CD4-positive, alpha-beta T cell treated with Interleukin-10 for 1 hour (primary cell): ENCODE results near the gene UNC50.
"Not testable (repeated sequence)": the region's sequence is repeated elsewhere in the genome, so short reads cannot be mapped to it uniquely, and the experiment has no call there.

Experiments
- DNase-seq: peaks from one replicate; pipeline ENCODE4 v3.0.0-alpha.2; 2020

UNC50 gene

GRCh38 chr2:98577313-98577712 lies 31.1 kb upstream of the UNC50 start:
- DNase-seq = no peak

- DNase-seq = no peak
Measured at GRCh38 chr2:98578231-98578630, 30.2 kb upstream of the UNC50 start.

GRCh38 chr2:98579926-98580325 lies 28.5 kb upstream of the UNC50 start:
- DNase-seq = no peak

GRCh38 chr2:98580656-98581284 lies 27.6 kb upstream of the UNC50 start:
- no peak for DNase-seq

GRCh38 chr2:98582523-98582922 lies 25.9 kb upstream of the UNC50 start:
- no peak for DNase-seq

- no peak for DNase-seq
Measured at GRCh38 chr2:98583276-98583675, 25.1 kb upstream of the UNC50 start.

GRCh38 chr2:98583816-98584618 lies 24.4 kb upstream of the UNC50 start:
- DNase-seq = no peak

GRCh38 chr2:98585386-98585785 lies 23.0 kb upstream of the UNC50 start:
- no peak for DNase-seq

GRCh38 chr2:98586551-98587140 lies 21.7 kb upstream of the UNC50 start:
- DNase-seq = no peak

GRCh38 chr2:98588880-98589431 lies 19.4 kb upstream of the UNC50 start:
- no peak for DNase-seq

- no peak for DNase-seq
Measured at GRCh38 chr2:98589489-98589888, 18.9 kb upstream of the UNC50 start.

- no peak for DNase-seq
Measured at GRCh38 chr2:98592565-98592964, 15.8 kb upstream of the UNC50 start.

GRCh38 chr2:98594665-98595064 lies 13.7 kb upstream of the UNC50 start:
- DNase-seq = not testable (repeated sequence)

GRCh38 chr2:98598781-98599428 lies 9.5 kb upstream of the UNC50 start:
- no peak for DNase-seq

GRCh38 chr2:98601532-98602132 lies 6.8 kb upstream of the UNC50 start:
- DNase-seq = peak; percentile 19

GRCh38 chr2:98604547-98604946 lies 3.8 kb upstream of the UNC50 start:
- no peak for DNase-seq

- no peak for DNase-seq
Measured at GRCh38 chr2:98605076-98605475, 3.3 kb upstream of the UNC50 start.

GRCh38 chr2:98606431-98606830 lies 2.0 kb upstream of the UNC50 start:
- DNase-seq = no peak

- DNase-seq = no peak
Measured at GRCh38 chr2:98607104-98607503, 1.3 kb upstream of the UNC50 start.

- DNase-seq = no peak
Measured at GRCh38 chr2:98607741-98608115, 661 bp upstream of the UNC50 start.

- no peak for DNase-seq
Measured at GRCh38 chr2:98608962-98609604, 694 bp downstream of the UNC50 start.

- DNase-seq = no peak
Measured at GRCh38 chr2:98614024-98614739, 5.8 kb downstream of the UNC50 start.
